ENCODE results near the gene EAF1. TPM values are rescaled to one million over a fixed set of nuclear protein-coding genes. Genes with fewer than 3 reads are reported as not detected.
A peak's percentile ranks its signal among the peaks of the same experiment; 100 is the strongest.
"Not testable (repeated sequence)": the region's sequence is repeated elsewhere in the genome, so short reads cannot be mapped to it uniquely, and the experiment has no call there.

EAF1 gene
- polyA plus RNA-seq, result 21.3 TPM
- long read RNA-seq, donor 1, full-length matches to known transcripts, result 2 of 2 reads
- long read RNA-seq, donor 1, partial matches to known transcripts, result 0 of 2 reads
- long read RNA-seq, donor 1, other reads (novel, unspliced or antisense), result 0 of 2 reads
- long read RNA-seq, donor 2, full-length matches to known transcripts, result 6 of 6 reads
- long read RNA-seq, donor 2, partial matches to known transcripts, result 0 of 6 reads
- long read RNA-seq, donor 2, other reads (novel, unspliced or antisense), result 0 of 6 reads
- long read RNA-seq, donor 3, result 0 reads
- long read RNA-seq, donor 4, result 0 reads
- long read RNA-seq, donor 5, result 0 reads
- long read RNA-seq, donor 6, full-length matches to known transcripts, result 6 of 13 reads
- long read RNA-seq, donor 6, partial matches to known transcripts, result 7 of 13 reads
- long read RNA-seq, donor 6, other reads (novel, unspliced or antisense), result 0 of 13 reads
- long read RNA-seq, donor 7, full-length matches to known transcripts, result 2 of 2 reads
- long read RNA-seq, donor 7, partial matches to known transcripts, result 0 of 2 reads
- long read RNA-seq, donor 7, other reads (novel, unspliced or antisense), result 0 of 2 reads
- long read RNA-seq, donor 8, full-length matches to known transcripts, result 2 of 2 reads
- long read RNA-seq, donor 8, partial matches to known transcripts, result 0 of 2 reads
- long read RNA-seq, donor 8, other reads (novel, unspliced or antisense), result 0 of 2 reads
- long read RNA-seq, donor 9, full-length matches to known transcripts, result 6 of 6 reads
- long read RNA-seq, donor 9, partial matches to known transcripts, result 0 of 6 reads
- long read RNA-seq, donor 9, other reads (novel, unspliced or antisense), result 0 of 6 reads
- long read RNA-seq, donor 10, result 0 reads
- long read RNA-seq, donor 11, full-length matches to known transcripts, result 3 of 3 reads
- long read RNA-seq, donor 11, partial matches to known transcripts, result 0 of 3 reads
- long read RNA-seq, donor 11, other reads (novel, unspliced or antisense), result 0 of 3 reads

GRCh38 chr3:15427182-15427880 is at the start of gene EAF1, which contains the start of gene METTL6:
EAF1 (plus strand) TSS chr3:15427598; CDS start chr3:15427780, 182 bp downstream.
METTL6 (minus strand) TSS chr3:15427544; CDS start chr3:15426511, 1,033 bp downstream.
- Histone ChIP-seq H3K4me1 (ENCODE audit: control insufficient read depth, insufficient read depth, low read length) (no peaks in the 10 kb centered on the region), H3K27me3 (ENCODE audit: control insufficient read depth, insufficient read depth, low read length) (no peaks in the 10 kb centered on the region), H3K36me3 (ENCODE audit: control insufficient read depth, insufficient read depth, low read length) (peaks cover 37% of the 10 kb centered on the region)

GRCh38 chr3:15377961-15378791 is 49.2 kb upstream of the EAF1 start:
- no peaks in the 10 kb centered on the region for H3K9me3 ChIP-seq (ENCODE audit: control insufficient read depth, low read depth, low read length)
- H3K27me3 ChIP-seq (ENCODE audit: control insufficient read depth, insufficient read depth, low read length), result no peaks in the 10 kb centered on the region
- no peaks in the 10 kb centered on the region for H3K36me3 ChIP-seq (ENCODE audit: control insufficient read depth, insufficient read depth, low read length)
- WGBS (ENCODE audit: insufficient coverage, low lambda C conversion rate), result no CpG with 5 or more reads among the region's 16 CpGs
- no peaks in the 10 kb centered on the region for H3K4me1 ChIP-seq (ENCODE audit: control insufficient read depth, insufficient read depth, low read length)
- no peak overlapping the region for H3K4me3 ChIP-seq (ENCODE audit: low read length)
- peak; percentile 91 to 92 for DNase-seq
- peak overlapping the region; percentile 12 for H3K27ac ChIP-seq (ENCODE audit: low read length)

More at GRCh38 chr3:15427182-15427880, at the start of gene EAF1, which contains the start of gene METTL6:
- no peaks in the 10 kb centered on the region for H3K9me3 ChIP-seq (ENCODE audit: control insufficient read depth, low read depth, low read length)
- WGBS (ENCODE audit: insufficient coverage, low lambda C conversion rate), result no CpG with 5 or more reads among the region's 52 CpGs
- peak within 1 kb of the TSS; percentile 92 for H3K4me3 ChIP-seq (ENCODE audit: low read length)
- peak within 1 kb of the TSS; percentile 62 for H3K27ac ChIP-seq (ENCODE audit: low read length)
- peak; percentile 50 to 82 for DNase-seq

- no peaks in the 10 kb centered on the region for H3K9me3 ChIP-seq (ENCODE audit: control insufficient read depth, low read depth, low read length)
- no peak for DNase-seq
- no peak overlapping the region for H3K4me3 ChIP-seq (ENCODE audit: low read length)
- H3K4me1 ChIP-seq (ENCODE audit: control insufficient read depth, insufficient read depth, low read length), result no peaks in the 10 kb centered on the region
- no peaks in the 10 kb centered on the region for H3K36me3 ChIP-seq (ENCODE audit: control insufficient read depth, insufficient read depth, low read length)
- WGBS (ENCODE audit: insufficient coverage, low lambda C conversion rate), result 73% methylated on average over 2 of the region's 6 CpGs
- no peaks in the 10 kb centered on the region for H3K27me3 ChIP-seq (ENCODE audit: control insufficient read depth, insufficient read depth, low read length)
- H3K27ac ChIP-seq (ENCODE audit: low read length), result no peak overlapping the region
These were observed 46.2 kb upstream of the EAF1 start for GRCh38 chr3:15380980-15381890.

GRCh38 chr3:15382405-15382923 is 44.9 kb upstream of the EAF1 start:
- WGBS (ENCODE audit: insufficient coverage, low lambda C conversion rate), result 100% methylated on average over 1 of the region's 3 CpGs
- Histone ChIP-seq H3K36me3 (ENCODE audit: control insufficient read depth, insufficient read depth, low read length) (no peaks in the 10 kb centered on the region), H3K9me3 (ENCODE audit: control insufficient read depth, low read depth, low read length) (no peaks in the 10 kb centered on the region), H3K4me1 (ENCODE audit: control insufficient read depth, insufficient read depth, low read length) (no peaks in the 10 kb centered on the region), H3K27ac (ENCODE audit: low read length) (no peak overlapping the region), H3K27me3 (ENCODE audit: control insufficient read depth, insufficient read depth, low read length) (no peaks in the 10 kb centered on the region), H3K4me3 (ENCODE audit: low read length) (no peak overlapping the region)
- no peak for DNase-seq

- Histone ChIP-seq H3K4me1 (ENCODE audit: control insufficient read depth, insufficient read depth, low read length) (no peaks in the 10 kb centered on the region), H3K27me3 (ENCODE audit: control insufficient read depth, insufficient read depth, low read length) (no peaks in the 10 kb centered on the region), H3K4me3 (ENCODE audit: low read length) (no peak overlapping the region), H3K27ac (ENCODE audit: low read length) (no peak overlapping the region), H3K9me3 (ENCODE audit: control insufficient read depth, low read depth, low read length) (no peaks in the 10 kb centered on the region), H3K36me3 (ENCODE audit: control insufficient read depth, insufficient read depth, low read length) (no peaks in the 10 kb centered on the region)
- DNase-seq, result no peak
- WGBS (ENCODE audit: insufficient coverage, low lambda C conversion rate), result no CpG with 5 or more reads among the region's 4 CpGs
These were observed 42.7 kb upstream of the EAF1 start for GRCh38 chr3:15384510-15385237.

- H3K9me3 ChIP-seq (ENCODE audit: control insufficient read depth, low read depth, low read length); H3K27me3 ChIP-seq (ENCODE audit: control insufficient read depth, insufficient read depth, low read length); DNase-seq; H3K36me3 ChIP-seq (ENCODE audit: control insufficient read depth, insufficient read depth, low read length); H3K27ac ChIP-seq (ENCODE audit: low read length); H3K4me1 ChIP-seq (ENCODE audit: control insufficient read depth, insufficient read depth, low read length); H3K4me3 ChIP-seq (ENCODE audit: low read length): not testable (repeated sequence)
- WGBS (ENCODE audit: insufficient coverage, low lambda C conversion rate), result no CpG with 5 or more reads among the region's 10 CpGs
These were observed 42.1 kb upstream of the EAF1 start for GRCh38 chr3:15385238-15385695.

- DNase-seq, result no peak
- WGBS (ENCODE audit: insufficient coverage, low lambda C conversion rate), result no CpG with 5 or more reads among the region's 1 CpG
These were observed 41.3 kb upstream of the EAF1 start for GRCh38 chr3:15385901-15386653.

GRCh38 chr3:15386654-15386955 is 40.8 kb upstream of the EAF1 start:
- 100% methylated on average over 1 of the region's 5 CpGs for WGBS (ENCODE audit: insufficient coverage, low lambda C conversion rate)
- not testable (repeated sequence) for H3K36me3 ChIP-seq (ENCODE audit: control insufficient read depth, insufficient read depth, low read length)

More at GRCh38 chr3:15385901-15386653, 41.3 kb upstream of the EAF1 start:
- no peaks in the 10 kb centered on the region for H3K36me3 ChIP-seq (ENCODE audit: control insufficient read depth, insufficient read depth, low read length)
- H3K27me3 ChIP-seq (ENCODE audit: control insufficient read depth, insufficient read depth, low read length), result no peaks in the 10 kb centered on the region
- H3K4me3 ChIP-seq (ENCODE audit: low read length), result no peak overlapping the region
- H3K4me1 ChIP-seq (ENCODE audit: control insufficient read depth, insufficient read depth, low read length), result no peaks in the 10 kb centered on the region
- H3K27ac ChIP-seq (ENCODE audit: low read length), result no peak overlapping the region
- no peaks in the 10 kb centered on the region for H3K9me3 ChIP-seq (ENCODE audit: control insufficient read depth, low read depth, low read length)

More at GRCh38 chr3:15386654-15386955, 40.8 kb upstream of the EAF1 start:
- not testable (repeated sequence) for H3K4me3 ChIP-seq (ENCODE audit: low read length); H3K9me3 ChIP-seq (ENCODE audit: control insufficient read depth, low read depth, low read length); H3K27me3 ChIP-seq (ENCODE audit: control insufficient read depth, insufficient read depth, low read length); H3K27ac ChIP-seq (ENCODE audit: low read length); H3K4me1 ChIP-seq (ENCODE audit: control insufficient read depth, insufficient read depth, low read length); DNase-seq
